HepG2 (cell line): ENCODE results near the gene ITCH.

ENCODE experiments used
- GABPA ChIP-seq, 2 experiments: IDR thresholded peaks; 2 replicates each; pipeline ENCODE4 v1.6.1; 2011 to 2016; ENCODE audit warnings: low read depth in 2 of 2, low read length in 1 of 2, missing biosample characterization in 1 of 2, missing genetic modification characterization in 1 of 2
- HOXA3 ChIP-seq: sonication (generic); formaldehyde crosslinking; IDR thresholded peaks from 2 replicates; pipeline ENCODE4 v1.5.0; 2020; ENCODE audit warnings: missing genetic modification reagents
- IKZF1 ChIP-seq: fragments of 450-650 bp; IDR thresholded peaks from 2 replicates; pipeline ENCODE4 v1.7.1; 2016
- NKX3-1 ChIP-seq: sonication (generic); formaldehyde crosslinking; IDR thresholded peaks from 2 replicates; pipeline ENCODE4 v1.5.0; 2020; ENCODE audit warnings: missing genetic modification reagents
- POLR2A ChIP-seq, 2 experiments: IDR thresholded peaks; 2 replicates each; pipeline ENCODE4 v1.6.1; 2011; ENCODE audit warnings: low read depth in 2 of 2, low read length in 2 of 2, mild to moderate bottlenecking in 1 of 2, moderate library complexity in 1 of 2; ENCODE audit not compliant: insufficient read depth in 1 of 2
- SRY ChIP-seq: sonication (generic); formaldehyde crosslinking; IDR thresholded peaks from 2 replicates; pipeline ENCODE4 v1.8.0; 2022; ENCODE audit warnings: mild to moderate bottlenecking, missing genetic modification reagents
- USF2 ChIP-seq, 2 experiments: sonication (generic) in 1 of 2; formaldehyde crosslinking in 1 of 2; IDR thresholded peaks; 2 replicates each; pipeline versions ENCODE4 v1.5.1 to v1.6.1; 2011 to 2020; ENCODE audit warnings: borderline replicate concordance in 1 of 2, low read depth in 1 of 2, low read length in 1 of 2, mild to moderate bottlenecking in 1 of 2, missing genetic modification reagents in 1 of 2, moderate library complexity in 1 of 2
- ZNF224 ChIP-seq: sonication (generic); formaldehyde crosslinking; IDR thresholded peaks from 2 replicates; pipeline ENCODE4 v1.5.0; 2020; ENCODE audit warnings: mild to moderate bottlenecking, missing genetic modification reagents
- ZNF589 ChIP-seq: sonication (generic); formaldehyde crosslinking; conservative IDR thresholded peaks from 2 replicates; pipeline ENCODE4 v1.8.0; 2022; ENCODE audit warnings: mild to moderate bottlenecking, moderate library complexity, missing genetic modification reagents
- TF ChIP-seq, protein P1 (sequence below): sonication (generic); formaldehyde crosslinking; IDR thresholded peaks from 2 replicates; pipeline ENCODE4 v1.5.0; 2020; ENCODE audit warnings: mild to moderate bottlenecking, missing genetic modification reagents, moderate library complexity
- TF ChIP-seq, protein P2 (sequence below): sonication (generic); formaldehyde crosslinking; IDR thresholded peaks from 2 replicates; pipeline ENCODE4 v1.5.1; 2020; ENCODE audit warnings: missing genetic modification reagents, mild to moderate bottlenecking, borderline replicate concordance
- TF ChIP-seq, protein P3 (sequence below): IDR thresholded peaks from 2 replicates; pipeline ENCODE4 v1.6.1; 2016; ENCODE audit warnings: low read depth, control low read depth

- TF ChIP-seq, protein P1, sequence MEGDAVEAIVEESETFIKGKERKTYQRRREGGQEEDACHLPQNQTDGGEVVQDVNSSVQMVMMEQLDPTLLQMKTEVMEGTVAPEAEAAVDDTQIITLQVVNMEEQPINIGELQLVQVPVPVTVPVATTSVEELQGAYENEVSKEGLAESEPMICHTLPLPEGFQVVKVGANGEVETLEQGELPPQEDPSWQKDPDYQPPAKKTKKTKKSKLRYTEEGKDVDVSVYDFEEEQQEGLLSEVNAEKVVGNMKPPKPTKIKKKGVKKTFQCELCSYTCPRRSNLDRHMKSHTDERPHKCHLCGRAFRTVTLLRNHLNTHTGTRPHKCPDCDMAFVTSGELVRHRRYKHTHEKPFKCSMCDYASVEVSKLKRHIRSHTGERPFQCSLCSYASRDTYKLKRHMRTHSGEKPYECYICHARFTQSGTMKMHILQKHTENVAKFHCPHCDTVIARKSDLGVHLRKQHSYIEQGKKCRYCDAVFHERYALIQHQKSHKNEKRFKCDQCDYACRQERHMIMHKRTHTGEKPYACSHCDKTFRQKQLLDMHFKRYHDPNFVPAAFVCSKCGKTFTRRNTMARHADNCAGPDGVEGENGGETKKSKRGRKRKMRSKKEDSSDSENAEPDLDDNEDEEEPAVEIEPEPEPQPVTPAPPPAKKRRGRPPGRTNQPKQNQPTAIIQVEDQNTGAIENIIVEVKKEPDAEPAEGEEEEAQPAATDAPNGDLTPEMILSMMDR (CRISPR knock-in tag): no peak
- TF ChIP-seq ZNF224 (CRISPR knock-in tag) (no peak), USF2 (IDR thresholded peaks at IDR 0.05; ENCODE audit: low read depth, low read length) (no peak), USF2 (CRISPR knock-in tag; IDR thresholded peaks at IDR 0.05; ENCODE audit: borderline replicate concordance) (no peak), IKZF1 (no peak), SRY (CRISPR knock-in tag) (no peak), NKX3-1 (CRISPR knock-in tag) (no peak), GABPA (IDR thresholded peaks at IDR 0.05; ENCODE audit: low read depth, low read length) (no peak), GABPA (CRISPR knock-in tag; IDR thresholded peaks at IDR 0.05; ENCODE audit: low read depth) (no peak), ZNF589 (no peak), HOXA3 (CRISPR knock-in tag) (no peak), POLR2A (IDR thresholded peaks at IDR 0.05; ENCODE audit: insufficient read depth in 1 of 2, low read depth in 2 of 2, low read length in 2 of 2) (no peak)
- TF ChIP-seq, protein P2, sequence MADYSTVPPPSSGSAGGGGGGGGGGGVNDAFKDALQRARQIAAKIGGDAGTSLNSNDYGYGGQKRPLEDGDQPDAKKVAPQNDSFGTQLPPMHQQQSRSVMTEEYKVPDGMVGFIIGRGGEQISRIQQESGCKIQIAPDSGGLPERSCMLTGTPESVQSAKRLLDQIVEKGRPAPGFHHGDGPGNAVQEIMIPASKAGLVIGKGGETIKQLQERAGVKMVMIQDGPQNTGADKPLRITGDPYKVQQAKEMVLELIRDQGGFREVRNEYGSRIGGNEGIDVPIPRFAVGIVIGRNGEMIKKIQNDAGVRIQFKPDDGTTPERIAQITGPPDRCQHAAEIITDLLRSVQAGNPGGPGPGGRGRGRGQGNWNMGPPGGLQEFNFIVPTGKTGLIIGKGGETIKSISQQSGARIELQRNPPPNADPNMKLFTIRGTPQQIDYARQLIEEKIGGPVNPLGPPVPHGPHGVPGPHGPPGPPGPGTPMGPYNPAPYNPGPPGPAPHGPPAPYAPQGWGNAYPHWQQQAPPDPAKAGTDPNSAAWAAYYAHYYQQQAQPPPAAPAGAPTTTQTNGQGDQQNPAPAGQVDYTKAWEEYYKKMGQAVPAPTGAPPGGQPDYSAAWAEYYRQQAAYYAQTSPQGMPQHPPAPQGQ: no peak
- TF ChIP-seq, protein P3, sequence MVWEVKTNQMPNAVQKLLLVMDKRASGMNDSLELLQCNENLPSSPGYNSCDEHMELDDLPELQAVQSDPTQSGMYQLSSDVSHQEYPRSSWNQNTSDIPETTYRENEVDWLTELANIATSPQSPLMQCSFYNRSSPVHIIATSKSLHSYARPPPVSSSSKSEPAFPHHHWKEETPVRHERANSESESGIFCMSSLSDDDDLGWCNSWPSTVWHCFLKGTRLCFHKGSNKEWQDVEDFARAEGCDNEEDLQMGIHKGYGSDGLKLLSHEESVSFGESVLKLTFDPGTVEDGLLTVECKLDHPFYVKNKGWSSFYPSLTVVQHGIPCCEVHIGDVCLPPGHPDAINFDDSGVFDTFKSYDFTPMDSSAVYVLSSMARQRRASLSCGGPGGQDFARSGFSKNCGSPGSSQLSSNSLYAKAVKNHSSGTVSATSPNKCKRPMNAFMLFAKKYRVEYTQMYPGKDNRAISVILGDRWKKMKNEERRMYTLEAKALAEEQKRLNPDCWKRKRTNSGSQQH (CRISPR knock-in tag): no peak
Measured at GRCh38 chr20:34472246-34472925, 109.3 kb downstream of the ITCH start.
